Glomerular endothelial cell (primary cell): ENCODE data around the gene CDK4. TPM values are rescaled to one million over a fixed set of nuclear protein-coding genes. Genes with fewer than 3 reads are reported as not detected.

Experiments
- DNase-seq: peaks from one replicate; pipeline ENCODE4 v3.0.0-alpha.2; 2011; ENCODE audit warnings: low read depth, low spot score; ENCODE audit errors: extremely low read depth
- total RNA-seq: library from RNA; depleted of rRNA; stranded (reverse); fragments of >200 nt; gene quantifications from 2 replicates; pipeline ENCODE4 v1.2.3, GENCODE V29; 2015

Gene CDK4
- total RNA-seq, 1 donor from 2014 or later = 160 TPM

DNA sequence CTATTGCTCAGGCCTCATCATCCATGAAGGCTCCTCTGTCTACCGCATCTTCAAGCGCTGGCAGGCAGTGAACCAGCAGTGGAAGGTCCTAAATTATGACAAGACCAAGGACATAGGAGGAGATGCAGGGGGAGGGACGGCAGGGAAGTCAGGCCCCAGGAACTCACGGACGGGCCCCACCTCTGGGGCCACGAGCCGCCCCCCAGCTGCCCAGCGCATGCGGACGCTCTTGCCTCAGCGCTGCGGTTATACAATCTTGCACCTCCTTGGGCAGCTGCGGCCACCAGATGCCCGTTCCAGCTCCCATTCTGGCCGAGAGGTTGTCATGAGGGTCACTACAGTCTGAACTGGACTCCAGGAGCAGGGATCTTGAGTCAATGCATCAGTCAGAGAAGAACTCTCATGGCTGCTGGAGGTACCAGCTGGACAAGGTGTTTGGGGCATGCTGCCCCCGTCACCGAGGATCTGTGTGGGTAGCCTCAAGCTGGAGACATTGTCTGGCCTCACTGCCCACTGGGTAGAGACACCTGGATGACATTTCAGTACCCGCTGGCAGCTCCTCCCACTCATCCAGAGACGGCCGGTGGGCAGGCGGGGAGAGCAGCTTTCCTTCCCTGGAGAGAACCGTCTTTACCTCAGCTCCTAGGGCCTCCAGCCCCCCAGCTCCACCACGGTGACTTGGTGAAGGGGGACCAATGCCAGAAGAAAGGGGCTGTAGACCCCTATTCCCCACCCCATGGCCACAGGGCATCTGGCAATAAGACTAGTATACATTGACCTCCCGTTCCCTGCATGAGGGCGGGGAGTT lies 6.6 kb upstream of the CDK4 start:
- no peak for DNase-seq

DNA sequence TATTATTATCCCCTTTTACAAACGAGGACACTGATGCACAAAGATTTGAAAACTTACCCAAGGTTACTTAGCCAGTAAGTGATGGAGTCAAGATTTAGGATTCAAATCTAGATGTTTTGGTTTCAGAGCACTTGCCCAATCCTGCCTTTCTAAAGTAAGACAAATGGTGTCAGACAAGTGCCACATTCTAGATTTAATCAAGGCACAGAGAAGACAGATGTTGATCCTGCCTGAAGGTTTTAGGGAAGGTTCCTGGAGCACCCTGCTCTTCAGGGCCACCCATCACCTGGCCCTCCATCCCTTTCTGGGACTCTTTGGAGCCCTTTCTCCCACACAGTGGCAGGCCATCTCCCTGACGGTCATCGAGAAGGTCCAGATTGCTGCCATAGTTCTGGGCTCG lies 5.7 kb upstream of the CDK4 start:
- DNase-seq = no peak

DNA sequence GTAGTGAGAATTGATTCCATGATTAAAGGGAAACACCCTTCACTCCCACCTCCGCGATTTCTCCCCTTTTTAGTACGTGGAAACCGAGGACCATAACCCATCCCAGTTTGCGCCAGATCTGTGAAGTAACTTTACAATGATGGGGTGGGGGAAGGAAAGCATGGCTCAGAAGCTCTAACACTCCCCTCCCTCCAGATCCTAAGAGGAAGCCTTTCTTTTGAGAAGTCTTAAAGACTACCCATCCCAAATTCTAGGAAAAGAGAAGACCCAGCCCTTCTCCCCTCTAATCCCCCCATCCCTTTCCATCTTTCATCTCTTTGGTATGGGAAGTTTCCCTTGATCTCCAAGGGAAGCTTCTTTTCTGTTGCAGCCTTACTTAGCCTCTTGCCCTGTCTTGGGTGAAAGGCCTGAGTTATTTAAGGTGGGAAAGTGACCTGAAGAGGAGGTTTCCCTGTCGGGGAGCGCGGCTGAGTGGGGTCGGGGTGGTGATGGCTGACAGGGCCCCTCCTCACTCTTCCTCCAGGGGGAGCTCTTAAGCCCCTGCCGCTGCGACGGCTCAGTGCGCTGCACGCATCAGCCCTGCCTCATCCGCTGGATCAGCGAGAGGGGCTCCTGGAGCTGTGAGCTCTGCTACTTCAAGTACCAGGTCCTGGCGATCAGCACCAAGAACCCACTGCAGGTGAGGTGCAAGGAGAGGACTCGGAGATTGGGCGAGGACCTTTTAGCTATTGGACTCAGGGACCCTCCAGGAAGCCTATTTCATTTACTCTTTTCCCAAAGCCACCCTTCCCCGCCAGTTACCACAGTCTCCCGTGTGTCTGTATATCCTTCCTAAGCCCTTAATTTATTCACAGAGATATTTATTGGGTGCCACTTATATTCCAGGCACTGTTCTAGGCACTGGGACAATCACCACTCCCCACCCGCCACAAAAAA lies 4.6 kb upstream of the CDK4 start:
- no peak for DNase-seq

DNA sequence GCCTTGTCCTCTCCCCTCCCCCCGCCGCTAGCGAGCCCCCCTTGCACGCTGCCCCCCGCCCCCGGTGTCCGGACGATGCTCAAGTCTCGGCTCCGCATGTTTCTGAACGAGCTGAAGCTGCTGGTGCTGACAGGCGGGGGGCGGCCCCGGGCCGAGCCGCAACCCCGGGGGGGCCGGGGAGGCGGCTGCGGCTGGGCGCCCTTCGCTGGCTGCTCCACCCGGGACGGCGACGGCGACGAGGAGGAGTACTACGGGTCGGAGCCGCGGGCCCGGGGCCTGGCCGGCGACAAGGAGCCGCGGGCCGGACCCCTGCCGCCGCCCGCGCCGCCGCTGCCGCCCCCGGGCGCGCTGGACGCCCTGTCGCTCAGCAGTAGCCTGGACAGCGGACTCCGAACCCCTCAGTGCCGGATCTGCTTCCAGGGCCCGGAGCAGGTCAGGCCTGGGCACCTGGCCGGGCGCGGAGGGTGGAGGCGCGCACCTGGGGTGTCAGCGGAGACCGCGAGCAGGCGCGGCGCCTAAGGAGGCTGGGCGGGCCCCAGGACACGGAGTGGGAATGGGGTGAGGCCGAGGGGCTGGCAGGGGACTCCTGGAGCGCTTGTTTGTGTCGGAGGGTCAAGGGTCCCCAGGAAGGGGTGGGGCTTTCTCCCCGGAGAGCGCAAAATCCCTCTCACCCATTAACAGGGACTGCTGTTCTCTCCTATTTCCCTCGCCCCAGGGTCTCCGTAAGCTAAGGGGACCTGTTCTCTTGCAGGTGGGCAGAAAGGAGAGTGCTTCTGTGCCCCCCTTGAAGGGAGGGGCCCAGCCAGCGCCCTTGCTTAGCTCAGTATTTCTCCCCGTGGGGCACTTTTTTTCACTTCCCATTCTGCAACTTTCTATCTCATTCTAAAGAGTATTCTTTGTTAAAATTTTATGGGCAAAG lies 3.6 kb upstream of the CDK4 start:
- no peak for DNase-seq

DNA sequence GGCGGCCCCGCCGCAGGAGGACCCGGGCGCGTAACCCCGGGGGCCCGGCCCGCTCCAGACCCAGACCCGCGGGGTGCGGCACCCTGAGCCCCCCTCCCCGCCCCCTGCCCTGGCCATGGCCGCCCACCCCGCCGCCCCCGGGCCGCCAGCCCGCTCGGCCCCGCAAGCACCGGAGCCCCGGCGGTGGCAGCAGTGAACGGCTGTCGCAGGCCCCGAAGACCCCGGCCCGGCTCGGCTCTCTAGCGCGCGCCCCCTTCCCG lies 3.0 kb upstream of the CDK4 start:
- DNase-seq = no peak

DNA sequence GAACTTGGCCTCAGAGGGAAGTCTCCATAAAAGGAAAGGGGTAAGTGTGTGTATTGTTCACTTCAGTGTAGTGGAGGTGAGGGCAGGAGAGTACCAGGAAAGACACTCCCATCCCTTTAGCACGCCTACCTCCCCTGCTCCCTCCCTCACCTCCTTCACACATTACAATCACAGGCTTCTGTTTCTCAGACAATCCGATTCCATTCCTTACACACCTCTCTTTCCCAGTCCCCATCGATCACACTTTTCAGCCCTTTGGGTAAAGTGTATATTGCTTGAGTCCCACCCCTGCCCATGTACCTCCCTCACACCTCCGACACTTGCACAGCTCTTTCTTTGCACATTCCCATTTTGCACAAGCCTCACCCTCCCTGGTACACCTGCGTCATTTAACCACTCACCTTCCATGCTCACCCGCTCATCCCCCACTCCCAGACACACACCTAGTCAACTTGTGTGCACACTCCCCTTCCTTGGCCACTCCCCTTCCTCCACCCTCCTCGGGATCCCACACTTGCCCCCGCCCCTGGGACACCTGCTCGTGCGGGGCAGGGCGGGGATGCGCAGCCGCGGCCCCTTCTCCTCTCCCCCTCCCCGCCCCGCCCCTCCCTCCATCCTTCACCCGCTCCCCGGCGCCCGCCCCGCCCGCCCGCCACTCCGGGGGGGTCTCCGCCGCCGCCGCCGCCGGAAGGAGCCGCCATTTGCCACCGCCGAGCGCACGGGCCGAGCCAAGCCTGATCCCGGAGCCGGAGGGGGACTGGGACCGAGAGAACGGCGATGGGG lies 2.5 kb upstream of the CDK4 start, which contains the start of gene MARCHF9:
Gene MARCHF9 (plus strand): TSS at position 693 of the 783 bp plus-strand sequence. CDS start 426 bp downstream, outside the sequence.
- no peak for DNase-seq

DNA sequence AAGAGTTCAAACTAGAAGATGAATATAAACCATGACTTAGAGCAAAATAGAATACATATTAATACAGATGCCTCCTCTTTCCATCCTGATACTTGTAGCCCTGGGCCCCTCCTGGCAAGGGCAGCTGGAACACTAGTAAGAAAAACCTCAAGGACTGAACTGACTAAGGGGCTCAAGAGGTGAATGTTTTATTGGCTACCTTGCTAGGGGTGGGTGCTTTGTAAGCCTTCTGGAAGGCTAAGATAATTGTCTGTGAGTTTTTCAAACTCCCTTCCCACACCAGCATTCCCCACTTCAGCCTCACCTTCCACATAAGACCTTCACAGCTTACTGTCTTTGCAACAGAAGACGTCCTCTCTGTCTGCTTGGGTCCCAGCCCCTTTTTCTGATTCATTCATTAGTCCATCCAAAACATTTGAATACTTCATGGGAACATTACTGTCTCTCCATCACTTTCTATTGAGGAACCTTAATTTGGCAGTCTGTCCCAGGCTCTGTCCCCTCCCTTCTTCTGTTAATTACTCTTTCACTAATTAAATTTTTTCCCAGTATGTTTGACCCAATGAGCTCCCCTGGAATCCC lies 1.7 kb upstream of the CDK4 start:
- DNase-seq = no peak

DNA sequence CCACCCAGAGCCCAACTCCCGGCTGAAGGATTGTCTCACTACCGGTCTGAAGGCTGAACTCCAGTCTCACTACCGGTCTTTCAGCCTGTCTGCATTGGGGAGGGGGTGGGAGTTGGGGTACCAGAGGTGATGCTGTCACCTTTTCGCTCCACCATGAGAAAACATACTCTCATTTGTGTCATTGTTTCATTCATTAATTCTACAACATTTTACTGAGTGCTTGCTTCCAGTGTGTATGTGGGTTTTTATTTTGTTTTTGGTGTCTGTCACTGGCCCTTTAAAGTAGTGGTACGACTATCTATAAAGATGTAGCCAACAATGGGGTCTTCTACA lies 524 bp upstream of the CDK4 start:
- DNase-seq = no peak

DNA sequence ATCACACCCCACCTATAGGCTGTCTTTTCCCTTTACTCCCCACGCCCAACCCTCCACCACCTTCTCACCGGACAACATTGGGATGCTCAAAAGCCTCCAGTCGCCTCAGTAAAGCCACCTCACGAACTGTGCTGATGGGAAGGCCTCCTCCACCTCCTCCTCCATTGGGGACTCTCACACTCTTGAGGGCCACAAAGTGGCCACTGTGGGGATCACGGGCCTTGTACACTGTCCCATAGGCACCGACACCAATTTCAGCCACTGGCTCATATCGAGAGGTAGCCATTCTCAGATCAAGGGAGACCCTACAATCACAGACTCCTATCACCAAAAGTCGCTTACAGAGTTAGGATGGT lies 700 bp downstream of the CDK4 start:
- no peak for DNase-seq

DNA sequence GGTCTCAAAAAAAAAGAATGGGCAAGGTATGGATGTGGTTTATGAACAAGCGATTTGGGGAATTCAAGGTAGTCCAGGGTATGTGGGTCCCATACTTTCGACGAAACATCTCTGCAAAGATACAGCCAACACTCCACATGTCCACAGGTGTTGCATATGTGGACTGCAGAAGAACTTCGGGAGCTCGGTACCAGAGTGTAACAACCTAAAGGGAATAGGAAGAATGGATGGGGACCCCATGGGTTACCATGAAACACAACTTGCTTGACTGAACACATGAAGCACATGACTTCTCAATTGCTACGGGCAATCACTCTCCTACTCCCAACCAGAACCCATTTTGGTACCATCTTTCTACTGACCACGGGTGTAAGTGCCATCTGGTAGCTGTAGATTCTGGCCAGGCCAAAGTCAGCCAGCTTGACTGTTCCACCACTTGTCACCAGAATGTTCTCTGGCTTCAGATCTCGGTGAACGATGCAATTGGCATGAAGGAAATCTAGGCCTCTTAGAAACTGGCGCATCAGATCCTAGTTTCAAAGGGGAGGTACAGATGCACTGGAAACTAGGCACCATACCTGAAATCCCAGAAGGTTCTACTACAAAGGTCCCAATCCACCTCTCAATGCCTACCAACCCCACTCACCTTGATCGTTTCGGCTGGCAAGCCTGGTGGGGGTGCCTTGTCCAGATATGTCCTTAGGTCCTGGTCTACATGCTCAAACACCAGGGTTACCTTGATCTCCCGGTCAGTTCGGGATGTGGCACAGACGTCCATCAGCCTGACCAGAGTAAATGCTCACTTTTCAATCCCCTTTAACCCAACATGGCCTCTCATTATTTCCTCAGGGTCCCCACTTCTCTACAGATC lies 1.3 kb downstream of the CDK4 start:
- DNase-seq = no peak

DNA sequence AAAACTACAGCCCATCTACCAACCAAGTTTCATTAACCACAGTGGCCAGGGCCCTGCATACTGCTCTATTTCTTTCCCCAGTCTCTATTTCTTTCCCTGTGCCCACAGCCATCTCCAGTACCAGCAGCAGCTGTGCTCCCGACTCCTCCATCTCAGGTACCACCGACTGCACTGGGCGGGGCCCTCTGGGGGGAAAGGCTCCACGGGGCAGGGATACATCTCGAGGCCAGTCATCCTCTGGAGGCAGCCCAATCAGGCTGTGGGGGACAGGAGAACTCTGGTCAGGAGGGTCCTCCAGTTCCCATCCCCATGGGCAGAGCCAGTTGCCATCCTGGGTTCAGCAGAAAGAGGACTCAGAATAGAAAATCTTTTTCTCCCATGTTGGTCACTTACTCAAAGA lies 3.0 kb downstream of the CDK4 start:
- no peak for DNase-seq

DNA sequence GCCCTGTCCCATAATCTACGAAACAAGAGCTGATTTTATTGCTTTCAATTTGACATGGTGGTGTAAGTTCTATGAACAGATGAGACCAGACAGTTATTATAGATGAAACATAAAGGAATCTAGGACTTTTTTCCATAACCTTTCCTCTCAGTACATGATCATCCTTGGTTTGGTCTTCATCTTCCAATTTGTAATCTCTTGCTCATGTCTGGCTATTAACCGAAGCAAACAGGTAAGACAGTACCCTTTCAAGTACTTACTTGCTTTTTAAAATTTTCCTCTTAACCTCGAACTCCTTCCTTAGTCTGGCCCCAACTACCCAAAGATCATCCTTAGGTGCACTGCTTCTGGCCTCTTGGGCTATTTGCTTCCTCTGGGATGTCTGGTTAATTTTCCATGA lies 6.1 kb downstream of the CDK4 start:
- no peak for DNase-seq

DNA sequence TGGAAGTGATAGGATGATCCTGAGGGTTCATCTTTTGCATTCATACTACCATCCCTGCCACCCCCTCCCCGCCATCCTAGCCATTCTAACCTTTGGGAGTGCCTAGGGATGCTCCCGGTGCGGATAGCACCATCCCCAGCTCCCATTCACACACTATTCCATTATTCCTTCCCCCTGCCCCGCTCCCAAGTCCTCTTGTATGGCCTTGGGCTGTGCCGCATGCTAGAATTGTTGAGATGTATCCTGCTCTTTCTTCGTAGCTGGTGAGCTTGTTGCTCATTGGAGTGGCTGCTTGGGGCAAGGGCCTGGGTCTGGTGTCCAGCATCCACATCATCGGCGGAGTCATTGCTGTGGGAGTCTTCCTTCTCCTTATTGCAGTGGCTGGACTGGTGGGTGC lies 6.6 kb downstream of the CDK4 start:
- DNase-seq = no peak

DNA sequence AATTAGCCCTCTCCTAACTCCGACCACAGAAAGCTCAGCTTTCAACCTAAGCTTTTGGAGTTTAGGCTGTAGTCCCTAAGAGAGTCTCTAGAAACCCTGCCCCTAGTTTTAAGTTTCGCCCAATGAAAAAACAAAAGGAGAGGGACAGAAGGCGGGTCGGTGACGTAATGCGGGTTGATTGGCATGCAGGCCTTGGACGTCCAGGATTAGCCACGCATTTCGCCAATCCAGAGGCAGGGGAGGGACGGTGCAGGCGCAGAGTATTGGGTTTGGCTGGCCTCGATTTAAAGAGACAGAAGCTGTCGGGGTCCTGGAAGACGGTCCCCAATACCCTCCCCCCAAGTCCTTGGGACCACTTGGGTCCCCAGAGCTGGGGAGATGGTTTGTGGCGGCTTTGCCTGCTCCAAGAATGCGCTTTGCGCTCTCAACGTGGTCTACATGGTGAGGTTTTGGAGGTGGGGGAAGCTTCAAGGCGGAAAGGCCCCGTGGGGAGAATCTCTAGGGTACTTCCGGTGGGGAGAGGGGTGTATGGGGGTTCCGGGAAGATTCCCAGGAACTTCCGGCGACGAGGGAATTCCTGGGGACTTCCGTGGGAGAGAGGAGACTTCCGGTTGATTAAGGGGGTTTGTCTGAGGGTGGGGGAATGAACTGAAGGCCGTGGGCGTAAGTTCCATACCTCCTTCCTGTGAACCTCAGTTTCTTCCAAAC lies 7.2 kb downstream of the CDK4 start, which contains the start of gene TSPAN31:
Gene TSPAN31 (plus strand): TSS at position 263 of the 708 bp plus-strand sequence. CDS start 116 bp downstream, at position 379.
- peak; percentile 91 for DNase-seq

DNA sequence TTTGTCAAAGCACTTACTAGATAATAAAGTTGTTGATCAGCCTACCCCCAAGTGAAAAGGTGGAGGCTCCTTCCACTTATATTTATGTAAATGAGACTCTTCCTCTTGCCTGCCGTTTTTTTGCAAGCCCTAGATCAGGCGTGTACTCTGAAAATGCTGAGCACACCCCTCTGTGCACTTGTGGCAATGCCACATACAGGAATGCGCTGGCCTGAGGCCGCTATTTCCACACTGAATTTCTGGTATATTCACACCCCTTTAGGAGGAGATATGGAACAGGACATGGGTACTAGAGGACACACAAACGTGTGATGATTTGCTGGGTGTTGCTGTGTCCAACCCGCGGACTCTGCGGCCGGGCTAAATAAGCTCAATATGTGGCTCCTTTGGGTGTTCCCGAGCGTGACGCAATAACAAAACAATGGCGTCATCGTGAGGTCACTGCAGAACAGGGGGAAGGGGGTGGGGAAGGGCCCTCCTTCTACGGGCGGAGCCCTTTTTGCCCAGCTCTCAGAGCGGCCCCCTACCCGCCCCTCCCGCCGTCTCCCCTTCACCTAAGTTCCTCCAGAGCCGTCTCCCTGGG lies 7.8 kb downstream of the CDK4 start:
- DNase-seq = no peak

DNA sequence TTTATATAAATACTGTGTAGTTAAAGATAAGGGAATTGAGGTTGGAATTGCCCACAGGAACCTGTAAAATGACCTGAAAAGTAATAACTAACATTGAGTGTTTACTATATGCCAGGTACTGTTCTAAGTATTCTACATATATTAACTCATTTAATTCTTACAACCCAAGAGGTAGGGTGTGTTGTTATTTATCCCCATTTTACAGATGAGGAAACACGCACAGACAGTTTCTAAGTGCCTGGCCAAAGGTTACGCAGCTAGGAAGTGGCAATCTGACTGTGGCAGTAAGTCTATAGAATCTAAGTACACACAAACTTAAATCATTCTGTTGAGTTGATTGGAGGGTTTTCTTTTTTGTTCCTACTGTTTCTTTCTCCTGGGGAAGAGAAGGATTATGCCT lies 8.3 kb downstream of the CDK4 start:
- DNase-seq = no peak

DNA sequence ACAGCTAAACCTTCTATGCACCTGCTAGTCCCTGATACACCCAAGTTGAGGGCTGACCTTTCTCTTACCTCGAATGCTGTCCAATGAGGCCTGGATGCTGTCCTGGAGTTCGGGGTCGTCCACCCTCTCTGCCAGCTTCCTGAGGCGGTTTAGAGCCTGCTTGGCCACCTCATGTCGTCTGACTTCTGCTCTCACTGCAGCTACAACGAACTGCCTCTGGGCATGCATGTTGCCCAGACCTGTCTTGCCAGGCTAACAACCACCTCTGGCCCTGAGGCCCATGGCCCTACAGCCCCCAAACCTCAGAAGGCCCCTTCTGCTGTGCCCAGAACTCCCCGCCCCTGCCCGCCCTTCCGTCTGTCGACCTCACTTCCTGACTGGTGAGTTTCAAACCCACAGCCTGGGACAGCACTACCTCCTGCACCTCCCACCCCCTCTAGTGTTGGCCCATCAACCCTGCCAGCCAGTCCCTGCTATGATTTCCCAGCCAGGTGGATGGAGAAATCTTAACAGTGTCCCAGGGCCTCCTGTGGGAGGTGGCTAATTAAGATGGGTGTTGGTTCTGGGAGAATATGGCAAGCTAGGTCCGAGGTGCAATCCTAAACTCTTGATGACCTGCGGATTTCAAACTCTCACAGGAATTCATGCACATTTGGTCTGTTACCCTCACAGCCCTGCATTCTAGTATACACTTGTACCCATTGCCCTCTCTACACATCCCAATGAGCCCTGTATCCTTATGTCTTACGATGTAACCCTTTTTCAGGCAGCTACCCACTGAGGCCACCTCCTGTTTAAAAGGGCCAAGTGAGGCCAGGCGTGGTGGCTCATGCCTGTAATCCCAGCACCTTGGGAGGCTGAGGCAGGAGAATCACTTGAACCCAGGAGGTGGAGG lies 10.0 kb downstream of the CDK4 start:
- DNase-seq = no peak
